GM12872 (cell line): ENCODE results near the gene CPNE5.

Source experiments
- CTCF ChIP-seq: IDR thresholded peaks from 3 replicates; pipeline ENCODE4 v1.5.1; 2011; ENCODE audit warnings: low read depth, mild to moderate bottlenecking, low read length, moderate library complexity; ENCODE audit not compliant: insufficient read depth

The CPNE5 gene

DNA sequence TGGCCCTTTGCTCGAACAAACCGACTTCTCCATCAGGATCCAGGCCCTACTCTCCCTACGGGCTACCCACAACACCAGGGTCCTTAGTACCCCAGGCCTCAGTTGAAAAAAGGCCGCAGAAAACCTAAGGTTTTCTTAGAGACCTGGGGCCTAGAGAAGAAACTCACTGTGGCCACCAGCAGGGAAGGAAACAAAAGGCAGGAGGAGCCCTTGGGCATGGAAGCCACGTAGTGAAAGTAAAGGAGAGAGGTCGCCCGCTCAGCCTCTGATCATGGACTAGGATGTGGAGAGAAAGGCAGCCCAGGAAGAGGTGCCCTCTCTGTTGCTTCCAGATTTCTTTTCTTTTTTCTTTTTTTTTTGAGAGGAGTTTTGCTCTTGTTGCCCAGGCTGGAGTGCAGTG, 31.5 kb downstream of the CPNE5 start:
- no peak for TF ChIP-seq CTCF

- no peak for TF ChIP-seq CTCF
These were observed 32.1 kb downstream of the CPNE5 start for GRCh38 chr6:36807143-36807542.

- TF ChIP-seq CTCF, result no peak
These were observed 33.3 kb downstream of the CPNE5 start for GRCh38 chr6:36805917-36806316.

- no peak for TF ChIP-seq CTCF
These were observed 34.0 kb downstream of the CPNE5 start for GRCh38 chr6:36805096-36805797.

DNA sequence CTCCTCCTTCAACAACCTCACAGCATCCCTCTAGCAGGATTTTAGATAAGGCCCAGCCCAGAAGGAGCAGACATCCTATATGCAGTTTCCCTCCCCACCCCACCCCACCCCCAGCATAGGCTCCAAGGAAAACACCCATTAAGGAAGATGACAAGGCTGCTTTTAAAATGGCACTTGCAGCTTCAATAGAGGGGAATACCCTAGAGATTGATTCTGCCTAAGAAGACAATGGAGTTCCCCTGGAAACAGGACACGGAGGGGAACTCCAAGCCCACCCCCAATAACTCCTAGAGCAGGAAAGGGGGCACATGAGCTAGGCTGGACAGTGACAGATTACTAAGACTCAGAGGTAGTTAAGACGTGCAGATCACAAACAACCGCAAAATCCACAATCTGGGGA, 34.7 kb downstream of the CPNE5 start:
- no peak for TF ChIP-seq CTCF

GRCh38 chr6:36803908-36804307, 35.3 kb downstream of the CPNE5 start:
- no peak for TF ChIP-seq CTCF

DNA sequence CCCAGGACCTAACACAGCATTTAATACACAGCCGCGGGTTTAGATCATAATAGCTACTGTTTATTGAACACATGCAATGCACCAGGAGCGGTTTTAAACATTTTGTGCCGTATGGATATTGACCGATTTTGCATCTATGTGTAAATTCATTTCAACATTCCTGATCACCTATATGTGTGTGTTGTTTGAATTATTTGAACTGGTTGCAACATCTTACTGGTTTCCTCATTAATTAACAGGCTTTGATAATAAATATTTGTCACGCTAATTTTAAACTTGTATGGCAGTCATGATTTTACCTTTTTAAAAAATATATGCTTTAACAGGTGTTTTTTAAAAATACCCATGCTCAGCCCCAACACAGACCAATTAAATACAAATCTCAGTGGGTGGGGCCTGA, 35.8 kb downstream of the CPNE5 start:
- no peak for TF ChIP-seq CTCF
